Aorta (tissue), 5 donors: ENCODE data around the gene ST7. TPM values are rescaled to one million over a fixed set of nuclear protein-coding genes. Genes with fewer than 3 reads are reported as not detected.

Experiments used
- ATAC-seq: fragments of 200-7000 bp; cut with Tn5 transposase; one replicate; pipeline ENCODE4 v1.9.1; 2022; ENCODE audit warnings: moderate library complexity; ENCODE audit not compliant: low FRiP score
- DNase-seq, 2 donors: peaks; one replicate each; pipeline ENCODE4 v3.0.0-alpha.2; 2020
- H3K27ac ChIP-seq, 2 donors: one replicate each; pipeline ENCODE4 v1.5.1; 2013; ENCODE audit warnings: low read length in 2 of 2, mild to moderate bottlenecking in 2 of 2, moderate library complexity in 2 of 2, control low read depth in 1 of 2, inconsistent platforms in 1 of 2, low read depth in 1 of 2
- H3K27me3 ChIP-seq, 2 donors: one replicate each; pipeline ENCODE4 v1.6.1; 2013; ENCODE audit warnings: control low read depth in 1 of 2, low read length in 1 of 2, mild to moderate bottlenecking in 1 of 2, moderate library complexity in 1 of 2; ENCODE audit not compliant: insufficient read depth in 2 of 2, control insufficient read depth in 1 of 2
- H3K36me3 ChIP-seq, 2 donors: one replicate each; pipeline ENCODE4 v1.6.1; 2013; ENCODE audit warnings: control low read depth in 1 of 2, low read length in 1 of 2, mild to moderate bottlenecking in 1 of 2; ENCODE audit not compliant: insufficient read depth in 2 of 2, control insufficient read depth in 1 of 2
- H3K4me1 ChIP-seq, 2 donors: one replicate each; pipeline ENCODE4 v1.6.1; 2013; ENCODE audit warnings: low read length in 2 of 2, control low read depth in 1 of 2, mild to moderate bottlenecking in 1 of 2, moderate library complexity in 1 of 2; ENCODE audit not compliant: insufficient read depth in 2 of 2, control insufficient read depth in 1 of 2
- H3K4me3 ChIP-seq, 2 donors: one replicate each; pipeline ENCODE4 v1.5.1; 2013; ENCODE audit warnings: low read length in 2 of 2, control low read depth in 1 of 2, mild to moderate bottlenecking in 1 of 2
- H3K9me3 ChIP-seq: one replicate; pipeline ENCODE4 v1.6.1; 2013; ENCODE audit warnings: mild to moderate bottlenecking, low read length; ENCODE audit not compliant: control insufficient read depth
- WGBS, 2 donors: extraction: QIAGEN DNeasy Blood & Tissue Kit; methylation state at CpG; one replicate each; pipeline ENCODE4 v1.1.7; 2013; 5-methylcytosine and 5-hydroxymethylcytosine counted together
- intact Hi-C, 2 donors: fragments of 100-400 bp; cut with DNase I; formaldehyde crosslinking; loops; one replicate each; pipeline versions ENCODE4 v1.14.2 to v1.15.0; 2022
- long read RNA-seq, 2 donors: library from polyadenylated mRNA; unstranded; transcript quantifications; one replicate each; pipeline ENCODE4 v2.0.0, GENCODE V29; 2020 to 2021
- polyA plus RNA-seq, 2 donors: library from polyadenylated mRNA; stranded (reverse); fragments of 200-250 nt; gene quantifications; one replicate each; pipeline ENCODE4 v1.2.3, GENCODE V29; 2013
- total RNA-seq, 2 donors: library from RNA; stranded (reverse); fragmentation: NEBNext Ultra II Directional; extraction: Animal tissue kit (Norgen Biotek cat#: 25700); gene quantifications; one replicate each; pipeline ENCODE4 v1.2.1, GENCODE V29; 2021
- donor health status: healthy with polysubstance abuse.
- donor health status: Bipolar disorder and iron deficiency.
- donor health status: DM: no; HTN: no; CAD: no.
- donor health status: DM: no; HTN: no; CAD: no.
- donor health status: DM: yes; HTN: yes; CAD: no.

ST7 gene
- total RNA-seq (10 to 100 TPM; 32.1 to 35.3 TPM), polyA plus RNA-seq (10 to 100 TPM; 24.2 to 31.7 TPM)
- long read RNA-seq, donor 1, transcript ST7-202 (16 exons, 2,142 nt): major isoform, 8 of 39 reads
- long read RNA-seq, donor 1, partial matches to known transcripts: 13 of 39 reads
- long read RNA-seq, donor 1, other reads (novel, unspliced or antisense): 12 of 39 reads
- long read RNA-seq, donor 2, transcript ST7-202 (16 exons, 2,142 nt): major isoform, 5 of 13 reads
- long read RNA-seq, donor 2, partial matches to known transcripts: 3 of 13 reads
- long read RNA-seq, donor 2, other reads (novel, unspliced or antisense): 5 of 13 reads

DNA sequence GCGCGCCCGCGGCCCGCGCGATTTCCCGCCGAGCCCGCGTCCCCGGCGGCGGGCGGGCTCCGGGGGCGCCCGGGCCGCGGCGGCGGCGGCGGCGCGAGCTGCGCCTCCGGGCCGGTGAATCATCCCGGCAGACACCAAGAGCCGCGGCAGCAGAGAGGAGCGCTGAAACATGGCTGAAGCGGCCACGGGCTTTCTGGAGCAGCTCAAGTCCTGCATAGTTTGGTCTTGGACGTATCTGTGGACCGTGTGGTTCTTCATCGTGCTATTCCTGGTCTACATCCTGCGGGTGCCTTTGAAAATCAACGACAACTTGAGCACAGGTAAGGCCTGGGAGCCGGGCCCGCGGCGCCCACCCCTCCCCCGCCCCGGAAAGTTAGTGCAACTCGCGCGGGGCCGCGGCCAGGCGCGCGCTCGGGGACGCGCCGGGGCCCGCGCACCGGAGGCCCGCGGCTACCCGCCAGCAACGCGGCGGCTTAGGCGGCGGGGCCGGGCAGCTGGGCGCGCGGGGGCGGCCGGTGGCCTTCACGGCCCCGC, at the start of gene ST7:
TSS of gene ST7 (plus strand) at position 130 of the 534 bp plus-strand sequence. CDS start at position 170, 40 bp downstream.
- Histone ChIP-seq H3K36me3 (no peaks in the 10 kb centered on the region), H3K9me3 (no peaks in the 10 kb centered on the region), H3K27ac (peak within 1 kb of the TSS; percentile 98 to 99), H3K4me3 (peak within 1 kb of the TSS; percentile 99), H3K27me3 (no peaks in the 10 kb centered on the region), H3K4me1 (peaks cover 2 to 3% of the 10 kb centered on the region in 2 donors)
- intact Hi-C loops: no loop called here
- WGBS, 2 donors: 0 to 1% methylated on average over 68 to 77 of the region's 77 CpGs
- ATAC-seq (peak; percentile 85), DNase-seq (peak in 1 of 2 donors; percentile 89)

DNA sequence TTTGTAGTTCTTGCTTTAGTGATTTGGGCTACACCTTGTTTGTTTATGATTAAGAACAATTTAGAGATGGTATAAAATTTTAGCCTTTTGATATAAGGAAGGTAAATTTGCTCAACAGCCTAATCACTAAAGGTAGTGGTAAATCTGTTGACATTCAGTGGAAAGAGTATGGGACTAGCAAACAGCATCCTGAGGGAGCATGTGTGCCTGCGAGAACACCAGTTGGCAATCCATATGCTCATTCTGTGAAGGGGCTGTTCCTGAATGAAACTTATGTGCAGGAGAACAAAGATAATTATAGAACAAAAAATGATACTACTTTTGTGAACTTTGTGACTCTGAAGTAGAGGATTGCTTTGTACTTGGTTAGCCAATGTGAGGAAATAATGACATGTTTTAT, 46.9 kb upstream of the ST7 start:
- 93 to 99% methylated on average over 1 of the region's 1 CpG for WGBS, 2 donors
- Histone ChIP-seq H3K9me3 (no peaks in the 10 kb centered on the region), H3K27me3 (no peaks in the 10 kb centered on the region), H3K27ac (no peak overlapping the region), H3K4me1 (no peaks in the 10 kb centered on the region), H3K4me3 (no peak overlapping the region), H3K36me3 (peaks cover 1 to 3% of the 10 kb centered on the region in 2 donors)
- ATAC-seq: no peak
- no peak for DNase-seq
- intact Hi-C loops: no loop called here

GRCh38 chr7:116910383-116910782, 42.9 kb upstream of the ST7 start:
- Histone ChIP-seq H3K4me1 (no peaks in the 10 kb centered on the region), H3K36me3 (peaks cover 1 to 10% of the 10 kb centered on the region in 2 donors), H3K27me3 (no peaks in the 10 kb centered on the region), H3K9me3 (no peaks in the 10 kb centered on the region), H3K4me3 (no peak overlapping the region), H3K27ac (no peak overlapping the region)
- ATAC-seq (no peak), DNase-seq (no peak)
- intact Hi-C loops: no loop called here
- 97% methylated on average over 6 of the region's 6 CpGs for WGBS, 2 donors

GRCh38 chr7:116911801-116912200, 41.5 kb upstream of the ST7 start:
- no peak for ATAC-seq
- Histone ChIP-seq H3K4me1 (no peaks in the 10 kb centered on the region), H3K9me3 (no peaks in the 10 kb centered on the region), H3K4me3 (no peak overlapping the region), H3K27me3 (no peaks in the 10 kb centered on the region), H3K36me3 (peaks cover 0 to 10% of the 10 kb centered on the region in 2 donors), H3K27ac (no peak overlapping the region)
- intact Hi-C loops: no loop called here
- WGBS, 2 donors: 96 to 97% methylated on average over 1 of the region's 1 CpG
- no peak for DNase-seq

- Histone ChIP-seq H3K27ac (no peak overlapping the region), H3K4me3 (no peak overlapping the region), H3K9me3 (no peaks in the 10 kb centered on the region), H3K27me3 (no peaks in the 10 kb centered on the region), H3K4me1 (no peaks in the 10 kb centered on the region), H3K36me3 (peaks cover 0 to 10% of the 10 kb centered on the region in 2 donors)
- ATAC-seq (no peak), DNase-seq (no peak)
- intact Hi-C loops: no loop called here
- 91 to 95% methylated on average over 1 of the region's 1 CpG for WGBS, 2 donors
Observed at GRCh38 chr7:116912269-116912909, 40.9 kb upstream of the ST7 start.

DNA sequence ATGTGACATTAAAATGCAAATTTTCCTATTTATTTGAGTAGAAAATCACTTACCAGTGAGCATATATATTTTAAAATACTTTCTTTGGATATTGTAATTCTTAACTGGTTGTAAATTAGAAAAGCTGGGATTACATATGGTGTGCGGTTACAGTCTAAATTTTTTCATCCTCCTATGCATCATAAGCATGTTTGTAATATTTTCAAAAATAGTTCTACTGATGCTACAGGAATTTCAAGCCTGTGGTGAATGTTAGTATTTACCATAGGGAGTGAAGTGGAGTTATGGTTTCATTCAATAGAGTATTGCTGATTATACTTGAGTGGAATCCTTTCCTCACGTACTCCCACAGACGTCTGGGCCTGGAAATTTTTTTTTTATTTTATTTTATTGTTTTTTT, 34.6 kb upstream of the ST7 start:
- H3K4me1 ChIP-seq: no peaks in the 10 kb centered on the region
- H3K36me3 ChIP-seq: peaks cover 0 to 12% of the 10 kb centered on the region in 2 donors
- intact Hi-C loops: no loop called here
- WGBS, 2 donors: 76 to 83% methylated on average over 3 of the region's 3 CpGs
- DNase-seq (no peak), ATAC-seq (no peak)
- no peak overlapping the region for H3K4me3 ChIP-seq
- H3K27ac ChIP-seq: no peak overlapping the region
- no peaks in the 10 kb centered on the region for H3K9me3 ChIP-seq
- no peaks in the 10 kb centered on the region for H3K27me3 ChIP-seq

- no peak overlapping the region for H3K27ac ChIP-seq
- DNase-seq (no peak), ATAC-seq (no peak)
- intact Hi-C loops: no loop called here
- H3K4me3 ChIP-seq: no peak overlapping the region
- H3K36me3 ChIP-seq: peaks cover 0 to 9% of the 10 kb centered on the region in 2 donors
- no peaks in the 10 kb centered on the region for H3K4me1 ChIP-seq
- H3K9me3 ChIP-seq: no peaks in the 10 kb centered on the region
- no peaks in the 10 kb centered on the region for H3K27me3 ChIP-seq
Observed at GRCh38 chr7:116920359-116920758, 32.9 kb upstream of the ST7 start.

DNA sequence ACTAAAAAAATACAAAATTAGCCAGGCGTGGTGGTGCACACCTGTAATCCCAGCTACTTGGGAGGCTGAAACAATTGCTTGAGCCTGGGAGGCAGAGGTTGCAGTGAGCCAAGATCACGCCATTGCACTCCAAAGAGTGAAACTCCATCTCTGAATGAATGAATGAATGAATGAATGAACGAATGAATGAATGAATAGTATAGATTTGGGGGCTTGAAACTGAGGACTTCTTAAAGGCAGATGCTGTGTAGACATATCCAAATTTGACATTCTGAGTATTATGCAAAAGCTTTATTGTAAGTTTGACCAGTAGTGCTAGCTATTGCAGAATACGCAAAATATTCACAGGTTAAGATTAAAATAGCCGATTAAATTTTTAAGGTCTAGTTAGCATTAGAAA, 30.8 kb upstream of the ST7 start:
- no peak overlapping the region for H3K27ac ChIP-seq
- intact Hi-C loops: no loop called here
- ATAC-seq: no peak
- no peaks in the 10 kb centered on the region for H3K4me1 ChIP-seq
- no peaks in the 10 kb centered on the region for H3K27me3 ChIP-seq
- no peak for DNase-seq
- WGBS, 2 donors: 71 to 80% methylated on average over 5 of the region's 5 CpGs
- H3K4me3 ChIP-seq: no peak overlapping the region
- H3K36me3 ChIP-seq: peaks cover 0 to 9% of the 10 kb centered on the region in 2 donors
- no peaks in the 10 kb centered on the region for H3K9me3 ChIP-seq

DNA sequence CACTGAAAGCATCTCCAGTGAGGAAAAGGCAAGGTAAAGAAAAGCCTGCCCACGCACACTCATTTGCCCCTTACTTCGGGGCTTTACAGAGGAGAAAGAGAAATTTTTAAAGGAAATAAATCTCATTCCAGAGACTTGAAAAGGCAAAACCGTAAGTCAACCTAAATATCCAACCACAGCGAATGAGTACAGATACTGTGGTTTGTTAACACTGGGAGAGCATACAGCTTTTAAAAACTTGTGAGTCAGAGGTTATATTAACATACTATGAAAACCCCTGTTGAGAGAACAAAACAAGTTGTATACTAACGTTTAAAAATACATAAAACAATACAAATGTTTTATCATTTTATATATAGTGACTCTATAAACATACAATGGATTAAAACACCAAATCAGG, 28.6 kb upstream of the ST7 start:
- no peaks in the 10 kb centered on the region for H3K9me3 ChIP-seq
- no peaks in the 10 kb centered on the region for H3K27me3 ChIP-seq
- H3K36me3 ChIP-seq: peaks cover 0 to 6% of the 10 kb centered on the region in 2 donors
- no peak overlapping the region for H3K27ac ChIP-seq
- ATAC-seq (no peak), DNase-seq (no peak)
- intact Hi-C loops: no loop called here
- no peak overlapping the region for H3K4me3 ChIP-seq
- H3K4me1 ChIP-seq: no peaks in the 10 kb centered on the region
- WGBS, 2 donors: 42 to 49% methylated on average over 5 of the region's 5 CpGs
